Stimulated activated CD4-positive, alpha-beta T cell treated with anti-CD3 and anti-CD28 coated beads, Interleukin-1b, Interleukin-23, amount 100 ng/mL, for 4 hours (primary cell): ENCODE results near the gene CELF4.

Experiments
- DNase-seq, 2 donors: peaks; one replicate each; pipeline ENCODE4 v3.0.0-alpha.2; 2020; ENCODE audit warnings: low read depth in 2 of 2

The CELF4 gene

DNA sequence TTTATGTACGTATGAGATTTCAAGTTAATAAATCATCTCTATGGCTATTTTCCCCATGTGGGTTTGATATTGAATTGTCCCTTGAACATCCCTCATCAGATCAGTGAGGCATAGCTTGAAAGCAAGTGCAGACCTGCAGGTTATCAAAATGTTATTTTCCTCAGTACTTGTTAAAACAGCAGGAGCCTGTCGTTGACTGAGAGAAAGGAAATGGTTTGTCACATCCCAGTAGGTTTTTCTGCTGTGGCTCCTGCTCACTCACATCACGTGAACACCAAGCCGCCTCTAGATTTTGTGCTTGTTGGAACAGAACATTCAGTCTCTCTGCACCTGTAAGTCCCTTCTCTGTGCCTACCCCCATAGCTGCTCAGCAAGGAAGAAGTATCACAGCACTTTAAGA is 340.3 kb downstream of the CELF4 start:
- DNase-seq = no peak

DNA sequence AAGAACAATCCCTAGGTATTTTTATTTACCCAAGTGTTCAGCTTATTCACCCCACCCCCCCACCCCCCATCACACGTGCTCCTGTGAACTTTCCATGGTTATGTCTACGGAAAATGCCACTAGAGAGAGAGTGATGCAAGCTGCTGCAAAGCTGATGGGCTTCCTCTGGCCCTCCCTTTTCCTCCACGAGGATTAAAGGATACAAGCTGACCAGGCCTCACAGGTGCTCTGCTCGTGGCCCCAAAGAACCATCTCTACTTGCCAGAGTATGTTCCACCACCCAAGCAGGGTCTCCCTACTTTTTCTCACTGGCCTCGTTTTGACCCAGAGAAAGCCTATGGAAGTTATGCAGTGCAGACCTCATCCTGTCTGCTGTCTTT is 342.6 kb downstream of the CELF4 start:
- no peak for DNase-seq

DNA sequence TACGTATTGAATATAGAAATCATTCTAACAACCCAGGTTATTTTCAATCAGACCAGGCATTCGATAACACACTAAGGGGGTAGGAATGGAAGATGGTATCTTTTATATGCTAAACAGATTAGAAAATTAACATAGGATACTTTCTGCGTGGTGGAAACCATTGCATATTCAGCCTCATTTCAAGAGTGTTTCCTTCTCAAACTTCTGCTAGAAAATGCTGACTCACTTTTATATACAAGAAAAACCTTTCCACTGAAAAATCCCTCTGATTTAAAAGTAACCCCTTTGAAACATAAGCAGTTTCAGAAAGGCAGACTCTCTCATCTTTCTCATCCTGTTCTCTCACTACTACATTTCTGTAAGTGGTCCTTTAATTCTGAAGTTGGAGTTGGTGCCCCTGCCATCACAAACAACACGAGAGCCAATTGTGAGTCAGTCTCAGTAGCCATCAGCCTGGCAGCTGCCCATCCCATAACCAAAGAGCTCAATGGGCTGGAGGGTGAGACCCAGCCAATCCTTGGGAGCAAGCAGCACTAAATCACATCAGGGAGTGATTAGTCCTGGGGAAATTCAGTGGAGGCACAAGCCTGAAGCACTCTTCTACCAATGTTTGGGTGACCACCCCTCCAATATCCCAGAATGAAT is 343.1 kb downstream of the CELF4 start:
- no peak for DNase-seq

DNA sequence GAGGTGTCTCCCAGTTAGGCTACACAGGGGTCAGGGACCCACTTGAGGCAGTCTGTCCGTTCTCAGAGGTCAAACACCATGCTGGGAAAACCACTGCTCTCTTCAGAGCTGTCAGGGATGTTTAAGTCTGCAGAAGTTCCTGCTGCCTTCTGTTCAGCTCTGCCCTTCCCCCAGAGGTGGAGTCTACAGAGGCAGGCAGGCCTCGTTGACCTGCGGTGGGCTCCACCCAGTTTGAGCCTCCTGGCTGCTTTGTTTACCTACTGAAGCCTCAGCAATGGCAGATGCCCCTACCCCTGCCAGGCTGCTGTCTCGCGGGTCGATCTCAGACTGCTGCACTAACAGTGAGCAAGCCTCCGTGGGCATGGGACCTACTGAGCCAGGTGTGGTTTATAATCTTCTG is 346.3 kb downstream of the CELF4 start:
- no peak for DNase-seq

DNA sequence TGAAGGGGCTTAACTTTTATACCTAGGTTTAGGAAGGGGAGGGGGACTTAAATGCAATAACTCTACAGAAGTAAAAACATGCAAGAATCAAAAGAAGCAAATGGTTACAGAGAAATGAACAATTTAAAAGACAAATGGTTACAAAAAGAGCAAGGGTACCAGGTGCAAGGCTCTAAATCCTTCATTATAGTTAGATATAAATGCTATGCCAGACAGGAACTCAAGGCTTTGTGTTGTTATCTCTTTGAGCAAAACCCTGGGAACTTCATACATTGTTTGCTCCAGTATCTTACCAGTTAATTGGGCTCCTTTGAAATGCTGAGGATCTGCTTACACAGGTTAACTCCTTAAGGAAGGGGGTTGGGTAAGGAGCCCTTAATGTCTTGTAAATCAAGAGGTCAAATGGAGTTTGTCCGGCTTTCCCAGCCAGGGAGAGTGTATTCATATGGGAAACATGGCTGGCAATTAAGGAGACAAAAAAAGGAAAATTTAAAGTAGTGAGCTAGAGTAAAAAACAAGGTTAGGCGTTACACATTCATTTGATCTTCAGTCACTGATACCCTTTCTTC is 347.5 kb downstream of the CELF4 start:
- no peak for DNase-seq

DNA sequence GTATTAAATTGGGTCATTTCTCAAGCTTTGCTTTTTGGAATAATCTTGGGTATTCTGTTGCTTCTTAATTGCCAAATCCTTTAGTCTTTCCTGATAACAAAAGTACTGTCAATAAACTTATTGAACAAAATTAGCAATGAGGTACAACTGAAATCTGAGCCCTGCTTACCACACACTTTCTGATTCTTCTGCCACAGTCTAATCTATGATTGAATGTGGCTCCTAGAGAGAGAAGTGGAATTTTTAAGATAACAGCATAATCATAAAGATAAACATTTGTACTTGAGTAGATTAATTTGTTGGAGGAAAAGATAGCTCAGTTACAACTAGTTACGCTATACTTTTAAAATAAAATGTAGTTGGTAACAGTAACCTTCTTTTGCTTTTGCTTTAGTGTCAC is 354.8 kb downstream of the CELF4 start:
- DNase-seq = no peak

DNA sequence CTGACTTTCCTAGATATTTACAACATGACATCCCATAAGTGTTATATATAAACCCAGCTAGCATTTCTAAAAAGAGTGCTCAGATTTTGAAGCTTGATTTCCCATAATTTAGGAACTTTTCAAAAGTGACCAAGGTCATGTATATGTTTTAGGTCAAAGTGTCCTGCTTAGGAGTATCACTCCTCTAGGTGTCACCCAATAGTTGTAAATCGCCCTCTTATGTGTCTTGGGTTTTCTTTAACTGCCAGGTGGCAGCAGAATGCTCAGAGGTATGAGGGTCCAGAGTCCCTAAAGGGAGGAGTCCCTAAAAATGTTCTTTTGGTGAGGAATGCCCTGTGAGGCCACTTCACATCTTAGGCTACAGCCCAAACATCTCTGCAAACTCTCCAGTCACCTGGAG is 358.3 kb downstream of the CELF4 start:
- DNase-seq = no peak

DNA sequence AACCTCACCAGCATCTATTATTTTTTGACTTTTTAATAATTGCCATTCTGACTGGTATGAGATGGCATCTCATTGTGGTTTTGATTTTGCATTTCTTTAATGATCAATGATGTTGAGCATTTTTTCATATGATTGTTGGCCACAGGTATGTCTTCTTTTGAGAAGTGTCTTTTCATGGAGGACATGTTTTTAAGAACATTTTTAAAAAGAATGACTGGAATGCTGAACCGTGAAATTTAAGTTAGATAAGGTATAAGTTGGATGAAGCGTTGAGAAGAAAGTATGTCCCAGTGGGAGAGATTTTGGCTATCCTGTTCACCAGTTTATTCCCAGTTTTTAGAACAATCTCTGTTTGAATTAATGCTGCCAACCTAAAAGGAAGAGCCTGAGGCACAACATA is 365.9 kb downstream of the CELF4 start:
- no peak for DNase-seq
